ENCODE results near the gene SCARF1.

SCARF1 gene

DNA sequence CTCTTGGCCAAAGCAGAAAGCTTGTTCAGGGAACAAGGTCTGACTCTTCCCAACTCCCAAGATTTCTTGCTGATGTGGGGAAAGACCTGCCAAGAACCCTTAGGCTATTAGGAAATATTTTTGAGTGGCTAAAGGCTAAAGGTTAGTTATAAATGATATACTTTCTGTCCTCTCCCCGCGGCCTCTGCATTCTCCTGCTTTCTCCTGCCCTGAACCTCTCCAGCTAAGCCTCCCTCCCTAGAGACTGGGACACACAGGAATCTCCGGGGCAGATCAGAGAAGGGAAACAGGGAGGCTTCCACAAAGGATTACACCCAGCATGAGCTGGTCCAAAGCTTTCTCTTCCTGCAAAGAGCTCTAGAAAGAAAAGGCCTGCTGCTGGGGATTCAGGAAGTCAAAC lies 19.2 kb downstream of the SCARF1 start:
- in situ Hi-C loops (cut with HindIII; ENCODE audit: low sequenced_read_pairs), result no loop called here
- H3K4me3 ChIP-seq (ENCODE audit: low read depth, low read length), result no peak overlapping the region
- TF ChIP-seq, protein P1, sequence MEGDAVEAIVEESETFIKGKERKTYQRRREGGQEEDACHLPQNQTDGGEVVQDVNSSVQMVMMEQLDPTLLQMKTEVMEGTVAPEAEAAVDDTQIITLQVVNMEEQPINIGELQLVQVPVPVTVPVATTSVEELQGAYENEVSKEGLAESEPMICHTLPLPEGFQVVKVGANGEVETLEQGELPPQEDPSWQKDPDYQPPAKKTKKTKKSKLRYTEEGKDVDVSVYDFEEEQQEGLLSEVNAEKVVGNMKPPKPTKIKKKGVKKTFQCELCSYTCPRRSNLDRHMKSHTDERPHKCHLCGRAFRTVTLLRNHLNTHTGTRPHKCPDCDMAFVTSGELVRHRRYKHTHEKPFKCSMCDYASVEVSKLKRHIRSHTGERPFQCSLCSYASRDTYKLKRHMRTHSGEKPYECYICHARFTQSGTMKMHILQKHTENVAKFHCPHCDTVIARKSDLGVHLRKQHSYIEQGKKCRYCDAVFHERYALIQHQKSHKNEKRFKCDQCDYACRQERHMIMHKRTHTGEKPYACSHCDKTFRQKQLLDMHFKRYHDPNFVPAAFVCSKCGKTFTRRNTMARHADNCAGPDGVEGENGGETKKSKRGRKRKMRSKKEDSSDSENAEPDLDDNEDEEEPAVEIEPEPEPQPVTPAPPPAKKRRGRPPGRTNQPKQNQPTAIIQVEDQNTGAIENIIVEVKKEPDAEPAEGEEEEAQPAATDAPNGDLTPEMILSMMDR (IDR thresholded peaks at IDR 0.05; ENCODE audit: low read depth, low read length), result no peak
- DNase-seq (ENCODE audit: low read depth, low spot score), result no peak

DNA sequence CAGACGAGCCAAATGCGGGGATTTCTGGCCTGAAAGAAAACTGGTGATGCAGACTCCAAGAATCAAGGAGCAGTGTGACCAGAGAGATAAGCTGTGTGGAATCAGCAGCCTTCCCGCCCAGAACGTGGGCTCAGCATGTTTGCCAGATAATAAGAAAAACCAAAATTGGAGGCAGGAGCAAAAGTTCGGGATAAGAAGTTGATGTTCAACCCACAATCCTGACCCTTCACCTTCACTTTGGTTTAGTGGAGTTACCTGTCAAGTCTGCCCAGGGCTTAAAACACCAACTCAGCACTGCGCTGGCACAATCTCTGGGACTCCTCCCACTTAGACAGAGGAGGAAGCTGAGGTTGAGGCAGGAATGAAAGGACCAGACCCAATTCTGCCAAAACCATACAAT lies 20.0 kb downstream of the SCARF1 start:
- no peak for DNase-seq (ENCODE audit: low read depth, low spot score)
- no peak overlapping the region for H3K4me3 ChIP-seq (ENCODE audit: low read depth, low read length)
- in situ Hi-C loops (cut with HindIII; ENCODE audit: low sequenced_read_pairs), result no loop called here
- TF ChIP-seq, protein P1 (IDR thresholded peaks at IDR 0.05; ENCODE audit: low read depth, low read length), result no peak

DNA sequence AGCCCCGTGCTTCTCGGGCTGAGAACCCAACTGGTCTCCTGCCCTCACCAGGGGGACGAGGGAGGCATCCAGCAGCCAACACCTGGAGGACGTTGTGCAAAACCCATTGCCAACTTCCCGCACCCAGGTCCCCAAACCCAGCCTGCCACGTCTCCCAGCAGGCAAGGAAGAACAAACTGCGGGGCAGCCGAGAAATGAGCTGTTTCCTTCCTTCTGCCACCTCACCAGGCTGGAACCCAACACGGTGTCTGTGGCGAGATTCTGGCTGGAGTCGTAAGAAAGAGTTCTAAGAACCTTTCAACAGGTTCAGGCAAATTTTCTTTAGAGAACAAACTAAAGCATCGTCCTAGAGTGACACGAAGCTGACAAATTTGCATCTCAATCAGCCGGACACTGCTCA lies 20.5 kb downstream of the SCARF1 start:
- no peak overlapping the region for H3K4me3 ChIP-seq (ENCODE audit: low read depth, low read length)
- TF ChIP-seq, protein P1 (IDR thresholded peaks at IDR 0.05; ENCODE audit: low read depth, low read length), result no peak
- no peak for DNase-seq (ENCODE audit: low read depth, low spot score)
- in situ Hi-C loops (cut with HindIII; ENCODE audit: low sequenced_read_pairs), result no loop called here

DNA sequence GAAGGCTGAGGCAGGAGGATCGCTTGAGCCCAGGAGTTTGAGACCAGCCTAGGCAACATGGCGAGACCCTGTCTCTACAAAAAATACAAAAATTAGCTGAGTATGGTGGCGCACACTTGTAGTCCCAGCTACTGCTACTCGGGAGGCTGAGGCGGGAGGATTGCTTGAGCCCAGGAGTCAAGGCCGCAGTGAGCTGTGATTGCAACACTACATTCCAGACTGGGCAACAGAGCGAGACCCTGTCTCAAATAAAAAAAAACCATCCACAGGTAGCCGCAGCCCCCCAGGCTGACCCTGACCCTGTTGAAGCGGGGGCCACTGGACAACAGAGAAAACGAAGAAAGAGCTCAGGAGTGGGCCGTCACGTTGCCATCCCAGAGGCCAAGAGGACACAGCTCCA lies 20.9 kb downstream of the SCARF1 start:
- no peak overlapping the region for H3K4me3 ChIP-seq (ENCODE audit: low read depth, low read length)
- in situ Hi-C loops (cut with HindIII; ENCODE audit: low sequenced_read_pairs), result no loop called here
- DNase-seq (ENCODE audit: low read depth, low spot score), result no peak
- TF ChIP-seq, protein P1 (IDR thresholded peaks at IDR 0.05; ENCODE audit: low read depth, low read length), result no peak

DNA sequence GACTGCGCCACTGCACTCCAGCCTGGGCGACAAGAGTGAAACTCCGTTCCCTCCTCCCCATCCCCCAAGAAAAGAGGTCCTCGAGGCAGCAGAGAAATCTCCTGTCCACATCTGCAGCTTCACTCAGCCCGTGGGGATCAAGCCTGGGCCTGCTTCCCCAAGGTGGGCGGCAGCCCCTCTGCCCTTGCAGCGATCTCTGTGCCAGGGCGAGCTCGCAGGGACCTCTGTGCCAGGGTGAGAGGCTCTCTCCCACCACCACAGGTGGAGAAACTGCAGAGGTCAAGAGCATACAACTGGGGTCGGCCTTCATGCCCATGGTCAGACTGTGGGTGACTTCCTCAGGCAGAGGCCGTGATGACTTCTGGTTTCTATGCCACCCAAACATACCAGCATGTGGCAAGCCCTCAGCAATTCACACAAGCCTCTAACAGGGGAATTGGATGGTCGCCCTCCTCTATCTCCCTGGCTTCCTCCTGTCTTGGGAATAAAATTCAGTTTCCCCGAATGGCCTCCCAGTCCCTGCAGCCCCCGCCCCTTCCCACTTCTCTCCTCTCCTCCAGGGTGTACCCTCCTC lies 22.4 kb downstream of the SCARF1 start:
- TF ChIP-seq, protein P1 (IDR thresholded peaks at IDR 0.05; ENCODE audit: low read depth, low read length), result no peak
- in situ Hi-C loops (cut with HindIII; ENCODE audit: low sequenced_read_pairs), result no loop called here
- DNase-seq (ENCODE audit: low read depth, low spot score), result no peak
- H3K4me3 ChIP-seq (ENCODE audit: low read depth, low read length), result no peak overlapping the region

DNA sequence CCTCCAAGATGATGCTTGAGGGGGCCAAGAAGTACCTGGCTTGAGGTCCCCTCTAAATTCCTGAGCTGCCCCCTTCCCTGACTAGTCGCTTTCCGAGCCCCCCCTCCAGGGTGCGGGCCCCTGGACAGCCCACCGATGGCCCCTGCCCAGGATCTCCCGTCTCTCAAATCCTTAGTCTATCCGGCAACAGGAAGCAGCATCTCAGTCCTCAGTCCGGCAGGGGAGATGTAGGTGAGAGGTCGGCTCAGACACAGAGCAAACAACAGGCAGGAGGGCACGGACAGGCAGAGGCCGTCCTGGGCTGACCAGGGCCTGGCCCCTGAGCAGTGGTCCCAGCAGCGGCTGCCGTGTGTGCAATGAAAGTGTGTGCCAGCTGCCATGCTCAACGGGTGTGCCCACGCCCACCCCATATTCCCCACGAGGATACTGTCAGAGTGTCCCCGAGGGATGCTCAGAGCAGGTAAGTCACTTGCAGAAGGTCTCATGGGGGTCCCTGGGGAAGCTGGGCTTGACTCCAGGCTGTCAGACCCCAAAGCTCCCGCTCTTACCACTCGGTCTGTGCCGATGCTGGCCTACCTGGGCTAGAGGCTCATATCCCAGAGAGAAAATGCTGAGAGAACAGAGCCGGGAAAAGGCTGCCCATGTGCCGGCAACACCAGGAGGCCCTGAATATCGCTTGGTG lies 24.1 kb downstream of the SCARF1 start:
- TF ChIP-seq, protein P1 (IDR thresholded peaks at IDR 0.05; ENCODE audit: low read depth, low read length), result no peak
- in situ Hi-C loops (cut with HindIII; ENCODE audit: low sequenced_read_pairs), result no loop called here

More for the DNA sequence above, 24.1 kb downstream of the SCARF1 start:
- DNase-seq (ENCODE audit: low read depth, low spot score), result no peak
- H3K4me3 ChIP-seq (ENCODE audit: low read depth, low read length), result no peak overlapping the region

All from astrocyte of the spinal cord (primary cell).